WI38 (cell line): ENCODE results near the gene ATP13A5.

Experiments
- H3K4me3 ChIP-seq: 2 replicates; pipeline ENCODE4 v1.5.1; 2011; ENCODE audit warnings: low read depth, mild to moderate bottlenecking, control low read depth, low read length
- CTCF ChIP-seq: IDR thresholded peaks from 2 replicates; pipeline ENCODE4 v1.5.1; 2012; ENCODE audit warnings: low read depth, mild to moderate bottlenecking, control low read depth, low read length

Gene ATP13A5

GRCh38 chr3:193333229-193333628 lies 45.3 kb downstream of the ATP13A5 start:
- TF ChIP-seq CTCF = no peak

GRCh38 chr3:193330555-193331204 lies 47.9 kb downstream of the ATP13A5 start:
- no peak overlapping the region for H3K4me3 ChIP-seq
- no peak for TF ChIP-seq CTCF

More at GRCh38 chr3:193333229-193333628, 45.3 kb downstream of the ATP13A5 start:
- H3K4me3 ChIP-seq = no peak overlapping the region

GRCh38 chr3:193317682-193318300 lies 60.8 kb downstream of the ATP13A5 start:
- H3K4me3 ChIP-seq = no peak overlapping the region
- no peak for TF ChIP-seq CTCF

- TF ChIP-seq CTCF = no peak
- no peak overlapping the region for H3K4me3 ChIP-seq
Observed at GRCh38 chr3:193314161-193314560, 64.4 kb downstream of the ATP13A5 start.

GRCh38 chr3:193313061-193313958 lies 65.2 kb downstream of the ATP13A5 start:
- TF ChIP-seq CTCF = no peak
- no peak overlapping the region for H3K4me3 ChIP-seq

GRCh38 chr3:193310914-193311723 lies 67.4 kb downstream of the ATP13A5 start:
- TF ChIP-seq CTCF = no peak
- no peak overlapping the region for H3K4me3 ChIP-seq
